ENCODE data around the gene TMEM129.

TMEM129 gene, protein sequence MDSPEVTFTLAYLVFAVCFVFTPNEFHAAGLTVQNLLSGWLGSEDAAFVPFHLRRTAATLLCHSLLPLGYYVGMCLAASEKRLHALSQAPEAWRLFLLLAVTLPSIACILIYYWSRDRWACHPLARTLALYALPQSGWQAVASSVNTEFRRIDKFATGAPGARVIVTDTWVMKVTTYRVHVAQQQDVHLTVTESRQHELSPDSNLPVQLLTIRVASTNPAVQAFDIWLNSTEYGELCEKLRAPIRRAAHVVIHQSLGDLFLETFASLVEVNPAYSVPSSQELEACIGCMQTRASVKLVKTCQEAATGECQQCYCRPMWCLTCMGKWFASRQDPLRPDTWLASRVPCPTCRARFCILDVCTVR

DNA sequence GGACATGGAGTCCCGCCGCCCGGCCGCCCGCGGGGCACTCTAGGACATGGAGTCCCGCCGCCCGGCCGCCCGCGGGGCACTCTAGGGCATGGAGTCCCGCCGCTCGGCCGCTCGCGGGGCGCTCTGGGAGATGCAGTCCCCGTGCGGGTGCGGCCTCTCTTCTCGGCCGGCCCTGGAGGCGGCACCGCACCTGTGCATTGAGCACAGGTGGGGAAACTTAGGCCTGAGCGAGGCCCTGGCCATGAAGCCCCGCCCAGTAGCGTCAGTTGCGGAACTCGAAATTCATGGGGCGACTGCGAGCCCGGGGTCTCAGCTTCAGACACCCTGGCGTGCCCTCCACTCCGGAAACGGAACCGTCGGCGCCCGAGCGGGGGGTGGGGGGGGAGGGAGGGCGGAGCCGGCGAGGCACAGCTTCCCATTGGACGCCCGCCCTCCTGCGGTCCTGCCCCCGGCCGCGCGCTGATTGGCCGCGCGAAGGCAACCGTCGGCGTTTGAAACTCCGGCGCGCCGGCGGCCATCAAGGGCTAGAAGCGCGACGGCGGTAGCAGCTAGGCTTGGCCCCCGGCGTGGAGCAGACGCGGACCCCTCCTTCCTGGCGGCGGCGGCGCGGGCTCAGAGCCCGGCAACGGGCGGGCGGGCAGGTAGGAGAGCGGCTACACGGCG lies at the start of gene TMEM129, which contains the start of gene TACC3:
TMEM129 (minus strand) TSS at position 321 of the 663 bp plus-strand sequence. CDS start 486 bp downstream, outside the sequence.
TACC3 (plus strand) TSS at position 519 of the 663 bp plus-strand sequence. CDS start 1,901 bp downstream, outside the sequence.
- DNase-seq (peak; percentile 92), ATAC-seq (peak; percentile 85)

DNA sequence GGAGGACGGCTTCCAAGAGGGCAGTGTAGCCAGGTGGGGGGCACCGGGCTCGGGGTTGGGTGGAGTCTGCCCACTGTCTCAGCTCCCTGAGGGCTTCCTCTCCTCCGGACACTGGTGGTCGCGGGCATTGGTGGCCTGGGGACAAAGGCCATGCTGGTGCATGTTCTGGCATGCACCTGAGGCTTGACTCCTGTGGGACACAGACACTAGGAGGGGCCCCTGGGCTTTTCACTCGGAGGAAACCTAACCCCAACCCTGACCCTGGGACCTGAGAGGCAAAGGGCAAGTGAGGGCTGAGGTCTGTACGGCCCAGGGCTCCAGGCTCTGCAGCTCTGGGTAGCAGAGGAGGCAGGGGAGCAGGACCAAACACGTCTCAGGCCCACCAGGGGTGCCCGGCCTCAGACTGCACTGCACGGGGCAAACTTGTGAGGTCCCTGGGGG lies 49.7 kb upstream of the TMEM129 start:
- DNase-seq (no peak), ATAC-seq (no peak)

GRCh38 chr4:1770245-1770644 lies 49.1 kb upstream of the TMEM129 start:
- DNase-seq, result no peak
- no peak for ATAC-seq

DNA sequence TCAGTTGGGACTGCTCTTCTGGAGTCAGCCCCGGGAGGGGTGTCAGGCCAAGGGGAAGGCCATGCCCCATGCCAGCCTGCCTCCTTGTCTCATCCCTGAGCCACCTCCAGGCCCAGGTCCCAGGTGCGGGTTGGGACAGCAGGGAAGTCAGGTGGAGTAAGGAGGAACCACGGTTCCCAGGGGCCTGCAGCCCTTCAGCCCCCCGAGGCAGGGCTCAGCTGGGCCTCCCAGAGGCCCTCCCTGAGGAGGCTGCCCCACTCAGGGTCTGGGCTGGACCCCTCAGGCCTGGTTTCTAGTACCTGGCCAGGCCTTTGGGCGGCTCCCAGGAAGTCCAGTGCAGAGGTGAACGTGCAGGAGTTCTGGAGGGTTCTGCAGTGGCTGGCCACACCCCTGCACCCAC lies 48.6 kb upstream of the TMEM129 start:
- ATAC-seq (no peak), DNase-seq (no peak)

DNA sequence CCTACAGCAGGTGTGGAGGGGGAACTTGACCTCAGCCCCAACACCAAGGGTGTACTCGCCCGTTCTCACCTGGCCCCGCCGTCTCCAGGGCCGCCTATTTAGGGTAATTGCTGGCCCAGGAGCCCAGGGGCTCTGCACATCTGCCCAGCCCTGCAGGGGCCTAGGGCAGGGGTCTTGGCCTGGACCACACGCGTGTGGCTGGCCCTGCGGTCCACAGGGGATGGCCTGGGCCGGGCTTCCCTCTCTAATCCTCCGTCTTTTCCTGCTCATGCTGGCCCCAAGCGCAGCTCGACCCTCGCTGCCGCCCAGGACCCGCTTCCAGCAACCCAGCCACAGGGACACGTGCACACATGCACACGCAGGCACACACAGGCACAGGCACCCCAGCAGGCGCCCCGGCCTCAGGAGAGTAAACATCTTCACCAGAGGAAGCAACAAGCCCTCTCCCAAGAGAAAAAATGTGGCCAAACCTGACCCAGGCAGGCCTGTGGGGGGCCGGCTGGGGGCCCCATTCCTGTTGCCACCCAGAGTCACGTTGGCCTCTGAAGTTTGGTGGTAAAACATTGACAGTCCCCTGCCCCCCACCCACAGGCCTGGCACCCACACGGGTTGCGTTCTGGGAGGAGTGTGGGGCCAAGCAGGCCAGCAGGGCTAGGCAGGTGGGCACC lies 47.4 kb upstream of the TMEM129 start:
- no peak for ATAC-seq
- no peak for DNase-seq

GRCh38 chr4:1767770-1768366 lies 46.7 kb upstream of the TMEM129 start:
- ATAC-seq (no peak), DNase-seq (peak; percentile 51)

GRCh38 chr4:1767061-1767769 lies 46.1 kb upstream of the TMEM129 start:
- no peak for DNase-seq

GRCh38 chr4:1766106-1767060 lies 45.3 kb upstream of the TMEM129 start:
- ATAC-seq (no peak), DNase-seq (no peak)

More at GRCh38 chr4:1767061-1767769, 46.1 kb upstream of the TMEM129 start:
- no peak for ATAC-seq

DNA sequence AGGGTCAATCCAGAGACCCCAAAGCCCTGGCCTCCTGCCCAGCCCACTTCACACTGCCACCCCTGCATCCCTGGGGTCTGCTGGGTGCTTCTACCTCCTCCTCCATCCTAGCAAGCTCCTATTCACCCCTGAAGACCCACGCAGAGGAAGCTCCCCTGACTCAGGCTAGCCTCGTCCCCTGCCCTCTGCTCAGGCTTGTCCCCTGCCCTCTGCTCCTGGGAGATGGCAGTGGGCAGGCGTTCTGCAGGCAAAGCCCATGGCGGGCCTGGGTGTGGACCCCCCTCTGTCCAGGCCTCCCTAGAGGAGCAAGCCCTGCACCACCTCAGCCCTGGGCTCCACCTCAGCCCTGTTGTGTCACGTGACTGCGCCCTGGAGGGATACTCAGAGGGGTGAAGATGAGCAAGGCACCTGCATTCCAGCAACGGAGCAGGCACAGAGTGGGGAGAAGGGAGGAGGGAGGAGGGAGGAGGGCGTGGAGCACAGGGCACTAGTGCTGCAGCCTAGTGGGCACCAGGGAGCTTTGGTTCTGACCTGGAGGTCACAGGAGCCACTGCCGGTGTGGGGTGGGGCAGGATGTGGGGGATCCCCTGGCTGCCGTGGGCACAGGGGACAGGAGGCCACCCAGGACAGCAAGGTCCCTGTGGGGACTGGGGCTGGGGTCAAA lies 44.4 kb upstream of the TMEM129 start:
- ATAC-seq (no peak), DNase-seq (no peak)

DNA sequence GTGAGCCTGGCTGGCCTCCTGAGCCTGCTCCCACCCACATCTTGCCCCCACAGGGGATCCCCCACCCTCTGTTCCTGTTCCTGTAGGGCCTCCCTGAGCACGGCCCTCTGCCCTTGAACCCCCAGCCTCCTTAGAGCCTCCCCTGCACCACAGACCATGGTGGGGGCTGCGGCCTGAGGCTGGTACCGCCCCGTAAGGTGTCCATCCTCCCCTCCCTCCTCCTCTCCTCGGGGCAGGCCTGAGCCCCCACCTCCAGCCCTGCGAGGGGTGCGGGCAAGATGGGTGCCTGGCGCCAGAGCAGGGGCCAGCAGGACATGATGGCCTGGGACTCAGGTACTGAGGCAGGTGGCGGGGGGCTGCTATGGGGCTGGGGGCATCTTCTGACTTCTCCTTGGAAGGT lies 43.5 kb upstream of the TMEM129 start:
- no peak for DNase-seq

GRCh38 chr4:1763550-1764080 lies 42.5 kb upstream of the TMEM129 start:
- ATAC-seq, result no peak
- DNase-seq, result no peak

More for the DNA sequence above, 43.5 kb upstream of the TMEM129 start:
- ATAC-seq, result no peak

DNA sequence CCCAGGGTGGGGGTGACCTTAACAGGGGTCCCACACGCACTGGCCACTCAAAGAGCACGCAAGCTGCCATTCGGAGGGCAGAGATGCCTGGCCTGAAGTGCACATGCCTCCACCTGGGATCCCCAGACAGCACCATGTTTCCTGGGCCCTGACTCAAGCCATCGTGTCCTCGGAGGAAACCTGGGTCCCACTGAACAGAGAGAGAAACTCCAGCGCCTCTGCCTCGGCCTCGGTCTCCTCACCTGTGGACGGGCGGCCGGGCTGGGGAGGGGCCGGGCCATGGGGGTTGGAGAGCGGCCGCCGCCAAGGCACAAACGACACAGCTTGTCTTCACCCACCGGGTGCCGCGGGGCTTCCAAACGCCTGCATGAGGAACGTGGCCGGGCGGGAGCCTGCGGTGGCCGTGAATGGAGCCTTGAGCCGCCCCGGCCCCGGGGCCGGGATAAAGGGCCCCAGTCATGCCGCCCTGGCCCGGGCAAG lies 42.0 kb upstream of the TMEM129 start:
- ATAC-seq, result no peak
- DNase-seq, result no peak

- DNase-seq (no peak), ATAC-seq (no peak)
Observed at GRCh38 chr4:1762264-1763010, 41.3 kb upstream of the TMEM129 start.

DNA sequence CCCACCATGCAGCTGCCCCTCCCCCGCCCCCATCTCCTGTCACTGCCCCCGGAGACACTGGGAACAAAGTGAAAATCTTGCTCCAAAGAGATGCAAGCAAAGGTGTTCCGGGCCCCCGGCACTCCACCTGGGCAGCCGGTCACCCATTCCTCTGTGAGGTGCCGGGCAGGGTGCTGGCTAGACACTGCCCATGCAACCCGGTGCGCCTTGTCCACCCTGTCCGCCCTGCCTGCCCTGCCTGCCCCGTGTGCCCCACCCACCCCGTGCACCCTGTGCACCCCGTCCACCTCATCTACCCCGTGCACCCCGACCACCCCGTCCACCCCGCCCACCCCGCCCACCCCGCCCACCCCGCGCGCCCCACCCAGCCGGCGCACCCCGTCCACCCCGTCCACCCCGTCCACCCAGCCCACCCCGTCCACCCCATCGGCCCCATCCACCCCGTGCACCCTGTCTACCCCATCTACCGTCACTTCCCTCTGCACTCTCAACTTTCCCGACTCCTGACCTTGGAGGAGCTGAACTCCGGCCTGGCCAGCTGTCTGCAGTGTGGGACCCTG lies 40.1 kb upstream of the TMEM129 start:
- no peak for ATAC-seq
- no peak for DNase-seq

DNA sequence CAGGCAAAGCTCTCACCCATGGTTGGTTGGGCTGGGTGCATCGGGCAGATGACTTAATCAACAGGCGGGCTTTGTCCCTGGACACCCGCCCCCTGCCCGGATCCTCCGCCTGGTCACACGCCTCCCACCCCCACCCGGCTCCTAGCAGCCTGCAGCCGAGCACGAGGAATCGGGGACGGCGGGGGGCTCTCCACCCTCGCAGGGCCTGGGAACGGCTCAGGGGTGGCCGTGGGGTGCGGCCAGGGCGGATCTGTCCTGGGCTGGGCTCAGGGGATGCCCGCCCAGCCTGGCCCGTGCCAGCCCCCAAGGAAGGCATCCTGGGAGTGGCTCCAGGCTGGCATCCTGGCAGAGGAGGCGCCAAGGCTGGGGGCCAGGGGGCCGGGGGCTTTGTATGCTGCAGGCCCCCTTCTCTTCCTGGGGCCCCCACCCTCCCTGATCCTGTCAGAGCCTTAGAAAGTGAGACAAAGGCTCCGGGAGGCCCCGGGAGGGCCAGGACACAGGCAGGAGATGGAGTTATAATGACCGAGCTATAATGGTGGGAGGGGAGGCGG lies 39.5 kb upstream of the TMEM129 start:
- ATAC-seq (no peak), DNase-seq (no peak)

DNA sequence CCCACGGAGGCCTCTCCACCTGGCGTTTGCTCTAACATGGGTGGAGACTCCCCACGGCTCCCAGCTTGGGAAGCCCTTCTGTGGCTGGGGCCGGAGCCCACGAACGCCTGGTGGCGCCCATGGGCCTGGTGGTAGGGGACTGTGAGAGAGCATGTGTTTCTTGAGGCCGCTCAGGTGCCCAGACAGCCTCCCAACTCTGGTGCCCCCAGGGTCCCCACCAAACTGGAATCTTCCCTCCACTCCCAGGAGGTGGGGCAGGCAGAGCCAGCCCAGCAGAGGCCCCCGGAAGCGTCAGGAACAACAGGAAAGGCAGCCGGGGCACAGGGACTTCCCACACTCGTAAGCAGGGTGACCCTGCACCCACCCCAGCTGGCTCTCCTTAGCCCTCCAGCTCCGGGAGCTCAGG lies 38.7 kb upstream of the TMEM129 start:
- ATAC-seq (no peak), DNase-seq (no peak)

DNA sequence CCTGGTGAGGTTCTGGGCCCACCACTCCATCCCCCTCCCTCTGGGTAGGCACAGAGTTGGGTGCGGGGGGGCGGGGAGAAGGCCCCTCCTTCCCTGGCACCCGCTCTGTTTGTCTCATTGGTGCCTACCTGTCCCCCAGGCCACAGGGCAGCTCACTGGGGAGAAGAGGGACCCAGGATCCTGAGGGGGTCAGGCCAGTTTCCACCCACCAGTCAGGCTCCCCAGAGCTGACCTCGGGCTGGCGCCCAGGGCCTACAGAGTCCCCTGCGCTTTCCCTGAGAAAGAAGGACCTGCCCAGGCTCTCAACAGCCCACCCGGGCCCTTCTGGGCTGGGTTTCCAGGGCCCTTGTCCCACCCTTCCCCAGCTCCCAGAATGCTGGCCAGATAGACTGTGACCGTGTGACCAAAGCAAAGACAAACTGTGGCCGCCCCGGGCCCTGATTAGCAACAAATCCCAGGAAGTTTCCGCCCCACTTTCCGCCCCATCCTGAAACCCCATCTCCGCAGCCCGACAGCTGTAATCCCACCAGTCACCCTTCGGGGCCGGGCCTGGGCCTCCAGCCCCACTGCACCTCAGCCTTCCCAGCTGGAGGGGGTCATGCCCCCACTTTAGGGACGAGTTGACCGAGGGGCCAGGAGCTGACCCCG lies 38.2 kb upstream of the TMEM129 start:
- no peak for DNase-seq
- no peak for ATAC-seq

Data from stimulated activated naive CD8-positive, alpha-beta T cell treated with anti-CD3 and anti-CD28 coated beads, Interleukin-15, Interleukin-2, amounts not matched to agents 100 U/mL and 50 U/mL, for 24 hours (primary cell).